SK-N-DZ (cell line): ENCODE results near the gene CLCN7.
"Not testable (repeated sequence)": the region's sequence is repeated elsewhere in the genome, so short reads cannot be mapped to it uniquely, and the experiment has no call there.

ENCODE experiments used
- DNase-seq: peaks from one replicate; pipeline ENCODE4 v3.0.0-alpha.2; 2015; ENCODE audit warnings: low spot score

The CLCN7 gene

DNA sequence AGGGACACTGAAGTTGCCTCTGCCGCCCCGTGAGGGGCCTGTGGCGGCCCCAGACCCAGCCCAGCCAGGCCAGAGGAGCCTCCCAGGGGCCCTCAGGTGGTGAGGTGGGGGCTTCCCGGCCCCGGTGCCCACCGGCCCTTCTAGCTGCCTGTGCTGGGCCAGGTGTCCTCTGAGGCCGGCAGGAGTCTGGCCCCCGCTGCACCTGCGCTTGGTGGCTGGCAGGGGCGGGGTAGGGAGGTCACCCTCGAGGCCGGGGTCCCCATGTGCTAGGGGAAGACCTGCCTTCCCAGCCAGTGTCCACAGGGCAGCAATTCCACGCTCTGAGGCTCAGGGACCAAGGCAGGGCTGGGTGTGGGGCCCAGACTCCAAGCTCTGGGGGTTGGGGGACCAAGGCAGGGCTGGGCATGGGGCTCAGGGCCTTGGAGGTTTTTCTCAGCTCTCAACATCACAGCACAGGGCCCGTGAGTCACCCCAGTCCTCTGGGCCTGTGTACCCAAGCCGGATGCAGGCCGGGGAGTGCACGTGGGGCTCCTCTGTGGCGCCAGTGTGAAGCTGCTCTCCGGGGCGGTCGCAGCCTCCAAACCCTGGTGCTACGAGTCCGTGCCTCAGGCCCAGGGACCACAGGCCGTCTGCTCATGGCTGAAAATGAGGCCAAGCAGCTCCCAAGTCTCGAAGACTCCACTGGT is 29.2 kb downstream of the CLCN7 start:
- no peak for DNase-seq

DNA sequence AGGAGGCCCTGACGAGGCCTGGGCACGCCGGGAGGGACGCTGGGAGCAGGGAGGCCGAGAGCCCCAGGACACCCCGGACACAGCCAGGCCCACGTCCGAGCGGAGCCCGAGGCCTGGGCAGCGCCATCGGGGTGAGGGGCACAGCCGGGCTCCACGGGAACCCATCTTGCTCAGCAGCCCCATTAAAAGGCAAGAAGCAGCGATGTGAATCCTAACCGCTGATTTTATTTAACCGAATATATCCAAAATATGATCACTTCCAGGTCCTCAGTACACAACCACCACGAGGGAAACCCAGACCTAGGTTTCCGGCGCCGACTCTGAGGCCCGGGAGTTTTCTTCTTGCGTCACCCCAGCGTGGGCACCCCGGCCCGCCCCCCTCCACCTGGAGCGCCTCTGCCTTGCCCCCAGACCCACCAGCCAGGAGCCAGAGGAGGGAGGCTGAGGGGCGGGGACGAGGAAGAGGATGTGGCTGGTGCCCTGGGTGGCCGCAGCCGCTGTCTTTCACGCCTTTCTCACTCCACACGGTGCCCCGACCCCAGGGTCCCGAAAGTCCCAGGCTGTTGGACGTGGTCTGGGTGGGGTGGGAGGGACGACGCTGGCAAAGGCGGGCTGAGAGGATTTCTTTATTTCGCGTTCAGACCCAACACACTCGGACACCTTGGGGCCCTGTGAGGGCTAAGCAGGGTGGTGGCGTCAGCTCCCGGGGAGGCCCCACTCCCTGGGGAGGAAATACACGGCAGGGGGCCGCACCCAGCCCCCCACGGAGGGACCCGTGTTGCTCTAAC is 29.9 kb downstream of the CLCN7 start:
- DNase-seq, result no peak

DNA sequence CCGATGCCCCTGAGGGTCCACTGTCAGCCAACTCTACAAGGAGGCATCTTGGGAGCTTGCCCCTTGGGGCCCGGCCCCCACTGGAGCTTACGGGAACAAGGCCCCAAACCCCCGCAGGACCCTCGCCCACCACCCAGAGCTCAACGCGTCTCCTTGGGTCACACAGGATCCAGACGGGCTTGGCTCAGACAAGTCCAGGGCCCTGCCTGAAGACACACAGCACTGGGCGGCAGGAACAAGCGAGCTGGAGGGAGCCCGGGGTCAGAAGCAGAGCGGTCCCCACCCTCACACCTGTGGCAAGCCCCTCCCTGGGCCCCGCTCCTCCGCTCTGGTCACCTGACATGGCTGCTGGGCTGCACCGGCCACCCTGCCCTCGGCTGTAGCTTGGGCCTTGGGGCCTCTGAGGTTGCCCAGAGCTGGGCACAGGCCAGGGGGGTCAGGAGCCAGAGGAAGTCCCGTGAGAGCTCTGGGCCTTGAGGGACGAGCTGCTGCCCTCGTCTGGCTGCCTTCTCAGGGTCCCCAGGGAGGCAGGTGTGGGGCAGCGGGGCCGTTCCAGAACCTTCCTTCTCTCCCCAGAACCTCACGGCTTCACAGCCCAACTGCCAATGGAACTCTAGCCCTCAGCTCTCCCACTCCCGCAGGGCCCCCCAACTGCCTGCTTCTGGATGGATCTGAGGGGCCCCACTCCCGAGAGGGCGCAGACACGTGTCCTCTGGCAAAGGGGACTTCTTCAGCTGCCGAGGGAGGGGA is 30.7 kb downstream of the CLCN7 start, which contains the start of gene CCDC154:
Gene CCDC154 (minus strand): TSS at position 577 of the 750 bp plus-strand sequence. CDS start 234 bp downstream, at position 343.
- DNase-seq, result no peak

DNA sequence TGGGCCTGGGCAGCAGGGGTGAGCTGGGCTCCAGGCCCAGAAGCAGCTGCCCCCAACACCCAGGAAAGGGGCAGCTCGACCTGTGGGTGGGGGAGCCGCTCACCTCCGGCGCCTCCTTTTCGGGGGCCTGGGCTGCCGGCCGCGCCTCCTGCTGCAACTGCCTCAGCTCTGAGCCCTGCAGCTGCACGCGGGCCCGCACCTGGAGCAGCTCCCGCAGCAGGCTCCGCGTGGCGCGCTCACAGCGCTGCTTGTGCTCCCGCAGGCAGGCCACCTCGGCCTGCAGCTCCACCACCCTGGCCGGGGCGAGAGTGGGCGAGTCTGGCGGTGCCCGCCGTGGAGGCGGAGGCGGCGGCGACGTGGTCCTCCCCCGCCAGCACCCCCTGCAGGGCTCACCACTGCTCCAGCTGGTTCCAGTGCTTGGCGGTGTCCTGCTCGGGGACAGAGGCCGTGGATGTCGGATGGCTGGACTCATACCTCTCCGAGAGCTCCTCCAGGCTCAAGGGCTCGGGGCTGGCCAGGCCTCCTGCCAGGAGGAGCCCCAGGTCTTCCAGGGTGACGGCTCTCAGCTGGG is 31.3 kb downstream of the CLCN7 start:
- peak; percentile 41 for DNase-seq

DNA sequence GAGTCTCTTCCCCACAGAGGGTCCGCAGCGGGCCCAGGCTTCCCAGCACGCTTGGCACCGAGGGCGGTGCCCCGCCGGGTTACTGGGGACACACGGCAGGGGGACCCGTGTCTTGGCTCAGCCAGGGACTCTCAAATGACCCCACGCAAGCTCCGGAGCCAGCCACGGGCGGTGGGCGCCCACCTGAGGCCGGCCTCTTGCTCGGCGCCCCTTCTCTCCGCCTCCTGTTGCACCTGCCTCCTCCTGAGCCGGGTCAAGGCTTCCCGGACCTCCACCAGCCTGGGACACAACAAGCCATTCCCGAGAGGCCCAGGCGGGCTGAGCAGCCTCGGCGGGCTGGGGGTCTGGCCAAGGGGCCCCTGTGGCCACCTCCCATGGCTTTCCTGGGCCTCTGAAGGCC is 32.1 kb downstream of the CLCN7 start:
- DNase-seq, result no peak

DNA sequence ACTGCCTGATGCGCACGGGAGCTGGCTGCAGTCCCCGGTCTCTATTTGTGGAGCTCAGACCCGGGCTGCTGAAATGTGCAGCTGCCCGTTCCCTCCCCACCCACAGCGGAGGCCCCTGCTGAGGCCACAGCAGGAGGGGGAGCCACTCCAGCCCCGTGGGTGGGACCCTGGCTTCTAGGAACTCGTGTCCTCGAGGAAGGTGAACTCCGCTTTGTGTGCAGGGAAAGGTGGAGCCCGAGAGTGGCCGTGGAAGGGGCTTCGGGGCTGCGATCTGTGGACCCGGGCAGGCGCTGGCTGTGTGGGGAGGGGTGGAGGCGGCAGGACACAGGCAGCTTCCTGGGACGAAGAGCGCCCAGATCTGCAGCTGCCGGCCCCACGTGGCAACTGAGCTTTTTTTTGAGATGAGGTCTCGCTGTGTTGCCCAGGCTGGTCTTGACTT is 33.4 kb downstream of the CLCN7 start:
- DNase-seq, result no peak

DNA sequence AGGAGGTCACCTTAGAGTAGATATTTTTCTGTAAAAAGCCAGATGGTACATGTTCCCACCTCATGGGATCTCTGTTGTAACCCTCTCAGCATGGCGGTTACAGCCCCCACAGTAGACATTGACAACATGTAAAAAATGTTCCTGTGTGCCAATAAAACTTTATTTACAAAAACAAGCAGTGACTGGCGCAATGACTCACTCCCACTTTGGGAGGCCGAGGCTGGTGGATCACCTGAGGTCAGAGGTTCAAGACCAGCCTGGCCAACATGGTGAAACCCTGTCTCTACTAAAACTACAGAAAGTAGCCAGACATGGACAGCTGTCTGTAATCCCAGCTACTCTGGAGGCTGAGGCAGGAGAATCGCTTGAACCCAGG is 35.1 kb downstream of the CLCN7 start:
- not testable (repeated sequence) for DNase-seq

DNA sequence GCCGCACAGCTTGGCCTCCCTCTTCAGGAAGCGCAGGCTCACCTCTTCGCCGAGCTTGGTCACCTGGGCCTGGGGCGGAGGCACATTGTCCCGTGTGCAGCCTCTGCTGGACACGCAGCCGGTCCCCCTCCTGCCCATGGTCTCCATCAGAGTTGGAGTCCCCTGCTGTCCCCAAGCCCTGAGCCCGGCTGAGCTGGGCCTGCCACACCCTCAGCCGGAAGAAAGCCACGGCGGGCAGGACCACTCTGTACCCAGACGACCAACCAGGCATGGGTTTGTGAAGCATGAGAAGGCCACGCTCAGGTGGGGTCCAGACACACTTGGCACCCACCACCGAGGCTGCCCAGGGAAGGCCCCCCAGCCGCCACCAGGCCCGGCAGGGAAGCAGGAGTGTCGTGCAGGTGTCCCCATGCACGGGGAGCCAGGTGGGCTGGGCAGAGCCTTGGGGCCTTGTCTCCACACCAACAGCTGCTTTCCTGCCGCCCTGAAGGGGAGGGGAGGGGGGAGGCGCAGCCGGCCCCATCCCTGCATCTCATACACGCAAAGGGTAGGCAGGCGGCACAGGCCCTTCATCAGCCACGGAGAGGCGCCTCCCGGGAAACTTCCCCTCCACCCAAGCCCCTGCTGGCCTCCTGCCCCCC is 35.6 kb downstream of the CLCN7 start:
- no peak for DNase-seq

DNA sequence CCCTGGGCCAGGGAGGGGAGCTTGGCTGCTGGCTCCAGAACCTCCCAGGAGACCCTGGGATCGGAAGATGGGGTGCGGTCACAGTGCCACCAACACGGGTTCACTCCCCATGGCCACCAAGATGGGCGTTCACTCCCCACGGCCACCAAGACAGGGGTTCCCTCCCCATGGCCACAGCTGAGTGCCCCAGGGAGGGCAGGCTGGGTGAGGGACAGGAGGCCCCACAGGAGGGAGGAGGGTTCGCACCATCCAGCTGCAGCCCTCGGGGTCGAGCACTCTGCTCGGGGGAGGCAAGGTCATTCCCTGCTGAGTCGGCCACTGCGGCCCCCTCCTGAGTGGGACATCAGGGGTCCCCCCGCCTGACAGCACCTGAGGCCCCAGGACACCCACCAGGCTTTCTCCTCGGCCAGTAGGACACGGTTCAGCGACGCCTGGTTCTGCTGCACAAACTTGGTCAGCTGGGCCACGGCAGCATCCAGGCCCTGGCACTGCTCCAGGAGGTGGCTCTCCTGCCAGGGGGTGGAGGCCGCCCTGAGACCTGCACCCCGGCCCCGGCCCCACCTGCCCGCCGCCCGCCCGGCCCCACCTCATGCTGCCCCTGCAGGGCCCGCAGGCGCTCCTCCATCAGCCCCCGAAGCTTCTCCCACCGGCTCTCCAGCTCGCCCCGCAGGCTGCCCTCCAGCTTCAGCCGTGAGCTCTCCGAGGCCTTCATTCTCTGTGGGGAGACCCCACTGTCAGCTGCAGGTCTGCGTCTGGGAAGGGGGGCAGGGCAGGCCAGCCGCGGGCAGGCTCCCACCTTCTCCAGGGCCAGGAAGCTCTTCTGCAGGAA is 36.4 kb downstream of the CLCN7 start:
- no peak for DNase-seq

DNA sequence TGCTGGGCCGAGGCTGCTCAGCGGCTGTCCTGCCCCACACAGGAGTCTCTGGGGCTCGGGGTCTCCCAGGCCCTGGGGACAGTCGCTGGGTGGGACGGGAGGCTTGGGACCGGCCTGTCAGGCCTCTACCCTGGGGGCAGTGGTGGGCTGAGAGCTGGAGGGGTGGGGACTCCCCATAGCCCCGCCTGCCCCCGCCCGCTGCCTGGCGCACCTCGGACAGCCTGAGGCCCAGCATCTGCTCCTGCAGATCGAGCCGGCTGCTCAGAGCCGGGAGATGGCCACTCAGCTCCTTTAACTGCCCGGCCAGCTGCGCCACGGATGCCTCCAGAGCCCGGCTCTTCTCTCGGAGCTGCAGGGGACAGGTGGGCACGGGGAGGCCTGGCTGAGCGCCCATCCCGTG is 37.2 kb downstream of the CLCN7 start:
- DNase-seq, result peak; percentile 75

DNA sequence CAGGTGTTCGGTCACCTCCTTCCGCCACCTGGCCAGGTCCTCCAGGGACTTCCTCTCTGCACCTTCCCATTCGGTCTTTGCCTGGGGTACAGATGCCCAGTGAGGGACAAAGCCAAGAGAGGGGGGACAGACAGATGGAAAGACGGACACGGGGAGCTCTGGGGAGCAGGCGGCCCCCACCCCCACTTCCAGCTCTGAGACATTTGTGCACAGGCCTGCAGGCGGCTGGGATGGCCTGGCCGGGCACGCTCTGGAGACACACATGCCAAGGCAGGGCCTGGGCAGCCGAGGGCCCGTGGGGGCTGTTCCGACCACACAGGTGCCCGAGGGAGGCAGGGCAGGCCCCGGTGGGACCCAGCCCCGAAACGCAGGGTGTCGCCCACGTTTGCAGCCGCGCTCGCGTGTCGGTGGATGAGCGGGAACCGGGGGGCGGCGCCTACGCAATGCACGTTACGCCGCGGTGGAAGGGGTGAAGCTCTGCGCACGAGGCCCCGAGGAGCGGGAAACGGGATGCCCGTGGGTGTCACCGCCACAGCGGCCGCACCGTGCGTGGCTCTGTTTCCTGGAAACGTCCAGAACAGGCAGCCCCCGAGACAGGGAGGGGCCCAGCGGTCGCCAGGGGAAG is 38.0 kb downstream of the CLCN7 start:
- no peak for DNase-seq

DNA sequence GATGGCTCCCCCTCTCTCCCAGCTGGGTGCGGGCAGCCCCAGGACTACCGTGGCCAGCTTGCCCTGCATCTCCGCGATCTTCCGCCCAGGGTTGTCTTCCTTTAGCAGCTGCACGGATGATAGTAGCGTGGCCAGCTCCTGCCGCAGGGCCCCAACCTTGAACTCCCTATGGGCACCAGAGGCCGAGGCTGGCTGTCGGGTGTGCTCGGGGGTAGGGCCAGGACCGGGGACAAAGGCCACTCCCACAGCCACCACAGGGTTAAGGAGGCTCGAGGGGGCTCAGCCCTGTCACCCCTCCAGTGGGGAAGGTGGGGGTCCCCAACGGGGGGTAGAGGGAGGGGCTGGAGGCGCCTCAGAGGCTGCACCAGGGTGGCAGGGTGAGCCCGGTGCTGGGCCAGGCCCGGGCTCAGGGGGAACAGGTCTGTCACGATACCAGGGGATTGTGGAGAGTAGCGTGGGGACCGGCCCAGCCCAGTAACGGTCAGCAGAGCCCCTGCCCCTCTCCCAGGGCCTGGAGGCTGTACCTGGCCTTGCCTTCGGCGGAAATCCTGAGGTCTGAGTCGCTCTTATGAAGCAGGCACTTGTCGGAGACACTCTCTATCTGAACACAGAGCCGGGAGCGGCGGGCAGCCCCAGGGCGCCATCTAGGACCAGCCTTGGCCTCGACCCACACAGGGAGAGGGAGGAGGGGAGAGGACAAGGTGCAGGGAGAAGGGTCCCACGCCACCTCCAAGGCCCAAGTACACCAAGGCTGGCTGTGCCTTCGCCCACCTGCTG is 38.7 kb downstream of the CLCN7 start:
- peak; percentile 67 for DNase-seq

DNA sequence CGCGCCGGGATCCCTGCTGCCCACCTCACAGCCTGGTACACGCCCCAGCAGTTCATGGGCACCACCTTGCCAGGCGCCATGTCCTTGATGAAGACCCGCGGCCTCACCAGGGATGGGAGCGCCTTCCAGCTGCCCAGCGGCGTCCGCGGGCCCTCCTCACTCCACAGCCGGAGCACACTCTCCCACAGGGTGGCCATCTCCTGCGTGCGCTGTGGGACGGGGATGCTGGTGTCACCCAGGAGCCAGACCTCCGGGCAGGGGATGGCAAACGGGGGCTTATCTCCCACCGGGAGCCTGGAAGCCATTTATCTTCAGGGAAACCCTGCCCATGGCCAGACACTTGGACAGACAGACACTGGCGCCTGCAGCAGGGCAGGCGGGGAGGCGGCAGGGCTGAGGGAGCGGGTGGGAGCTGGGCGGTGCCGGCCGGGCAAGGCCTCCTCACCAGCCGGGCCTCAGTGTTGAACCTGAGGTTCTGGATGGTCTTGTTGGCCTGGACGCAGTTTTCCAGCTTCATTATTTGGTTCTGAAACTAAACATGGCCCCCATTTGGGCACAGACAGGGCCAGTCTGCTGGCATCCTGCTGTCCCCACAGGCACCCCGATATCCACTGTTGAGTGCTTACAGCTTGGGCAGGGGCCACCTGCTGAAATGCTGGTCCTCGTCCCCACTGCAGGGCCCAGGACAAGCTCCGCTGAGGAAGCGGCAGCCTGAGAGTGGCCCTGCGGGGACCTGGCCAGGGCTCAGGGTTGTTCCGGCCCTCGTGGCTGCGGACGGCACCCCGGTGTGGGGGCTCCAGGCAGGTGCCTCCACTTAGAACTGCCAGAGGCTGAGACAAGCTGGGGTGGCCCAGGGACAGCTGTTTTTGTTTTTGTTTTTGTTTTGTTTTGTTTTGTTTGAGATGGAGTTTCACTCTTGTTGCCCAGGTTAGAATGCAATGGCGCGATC is 39.9 kb downstream of the CLCN7 start:
- no peak for DNase-seq

DNA sequence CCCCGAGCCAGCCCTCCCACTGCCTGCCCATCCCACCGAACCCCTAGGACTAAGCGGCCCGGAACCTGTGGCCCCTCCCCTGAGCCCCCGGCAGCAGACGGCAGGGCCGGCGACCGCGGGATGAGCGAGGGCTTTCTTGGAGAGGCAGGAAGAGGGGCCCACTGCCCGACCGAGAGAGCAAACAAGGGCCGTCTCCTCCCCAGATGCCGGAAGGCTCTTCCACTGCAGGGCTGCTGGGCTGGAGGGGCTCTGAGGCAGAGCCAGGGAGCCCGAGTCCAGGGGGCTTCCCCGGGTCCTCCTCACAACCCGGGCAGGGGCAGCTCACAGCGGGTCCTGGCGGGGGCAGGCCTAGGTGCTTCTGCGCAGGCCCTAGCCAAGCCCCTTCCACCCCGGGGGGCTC is 41.1 kb downstream of the CLCN7 start:
- no peak for DNase-seq

DNA sequence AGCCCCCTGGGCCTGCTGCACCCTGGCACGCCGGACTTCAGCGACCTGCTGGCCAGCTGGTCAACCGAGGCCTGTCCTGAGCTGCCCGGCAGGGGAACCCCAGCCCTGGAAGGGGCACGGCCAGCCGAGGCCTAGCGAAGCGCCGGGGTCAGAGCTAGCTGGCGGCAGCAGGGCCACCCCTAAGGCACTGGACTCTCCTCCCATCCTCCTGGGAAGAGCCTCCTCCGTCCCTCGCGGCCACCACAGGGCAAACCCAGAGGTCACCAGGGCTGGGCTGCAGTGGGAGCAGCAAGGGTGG is 41.6 kb downstream of the CLCN7 start:
- DNase-seq, result no peak

DNA sequence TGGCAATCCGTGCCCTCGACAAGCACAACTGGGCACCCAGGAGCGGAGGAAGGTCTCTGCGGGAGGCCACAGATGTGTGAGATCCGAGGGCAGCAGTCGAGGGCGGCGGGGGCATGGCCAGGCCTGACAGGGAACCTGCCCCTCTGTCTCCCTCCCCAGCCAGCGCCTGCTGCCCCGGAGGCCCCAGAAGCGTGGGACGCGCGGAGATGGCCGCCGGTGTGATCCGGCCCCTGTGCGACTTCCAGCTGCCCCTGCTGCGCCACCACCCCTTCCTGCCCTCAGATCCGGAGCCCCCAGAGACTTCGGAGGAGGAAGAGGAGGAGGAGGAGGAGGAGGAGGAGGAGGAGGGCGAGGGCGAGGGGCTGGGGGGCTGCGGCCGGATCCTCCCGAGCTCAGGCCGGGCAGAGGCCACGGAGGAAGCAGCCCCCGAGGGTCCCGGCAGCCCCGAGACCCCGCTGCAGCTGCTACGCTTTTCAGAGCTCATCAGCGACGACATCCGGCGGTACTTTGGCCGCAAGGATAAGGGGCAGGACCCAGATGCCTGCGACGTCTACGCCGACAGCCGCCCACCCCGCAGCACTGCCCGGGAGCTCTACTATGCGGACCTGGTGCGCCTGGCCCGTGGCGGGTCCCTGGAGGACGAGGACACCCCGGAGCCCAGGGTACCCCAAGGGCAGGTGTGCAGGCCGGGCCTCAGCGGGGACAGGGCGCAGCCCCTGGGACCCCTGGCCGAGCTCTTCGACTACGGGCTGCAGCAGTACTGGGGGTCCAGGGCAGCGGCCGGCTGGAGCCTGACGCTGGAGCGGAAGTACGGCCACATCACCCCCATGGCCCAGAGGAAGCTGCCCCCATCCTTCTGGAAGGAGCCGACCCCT is 42.2 kb downstream of the CLCN7 start:
- DNase-seq, result no peak

DNA sequence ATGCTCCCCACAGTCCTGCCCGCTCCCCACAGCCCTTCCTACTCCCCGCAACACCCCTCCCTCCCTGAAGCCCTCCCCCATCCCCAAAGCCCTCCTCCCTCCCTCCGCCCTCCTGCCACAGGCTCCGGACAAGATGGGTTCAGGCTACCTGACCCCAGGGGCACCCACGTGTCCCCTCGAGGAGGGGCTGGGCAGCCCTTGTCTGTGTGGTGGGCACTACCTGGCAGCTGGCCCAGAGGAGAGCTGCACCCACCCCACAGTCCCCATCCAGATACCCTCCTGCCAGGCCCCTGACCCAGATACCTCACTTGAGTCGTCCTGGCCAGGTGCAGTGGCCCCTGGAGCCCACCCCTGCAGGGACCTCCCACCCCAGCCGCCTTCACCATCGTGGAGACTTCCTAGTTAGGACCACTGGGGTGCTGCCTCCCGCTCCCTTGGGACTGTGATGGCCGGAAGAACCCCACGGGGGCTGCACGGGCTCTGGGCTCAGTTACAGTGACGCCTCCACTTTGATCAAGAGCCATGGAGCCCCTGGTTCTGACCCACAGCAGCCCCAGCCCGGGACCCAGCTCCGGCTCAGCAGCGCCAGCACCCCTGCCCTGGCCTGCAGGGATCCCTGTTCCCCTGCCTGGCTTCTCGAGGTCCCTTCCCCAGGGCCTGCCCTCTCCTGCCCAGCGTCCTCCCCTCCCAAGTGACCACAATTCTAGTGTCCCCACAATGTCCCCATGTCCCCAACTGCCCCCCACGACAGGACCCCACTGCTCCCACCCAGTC is 43.1 kb downstream of the CLCN7 start:
- no peak for DNase-seq
